ENCODE results near the gene SYNJ2. TPM values are rescaled to one million over a fixed set of nuclear protein-coding genes. Genes with fewer than 3 reads are reported as not detected.

Gene SYNJ2
- total and polyA plus RNA-seq, 2 donors (not counting 3 experiments of a cell fraction or from before 2014, with no cell fraction given), result 35.1 to 78.2 TPM

- no peaks in the 10 kb centered on the region for H4K20me1 ChIP-seq (replicated peaks; ENCODE audit: control insufficient read depth, extremely low read depth, insufficient read depth, low read length)
- no peak for DNase-seq (ENCODE audit: low read depth, low spot score)
- ChIA-PET POLR2A (no interaction called here), CTCF (no interaction called here)
- no peaks in the 10 kb centered on the region for H3K9me1 ChIP-seq (replicated peaks; ENCODE audit: control insufficient read depth, extremely low read depth, insufficient read depth, low read length)
- peaks cover 30 to 31% of the 10 kb centered on the region in 2 experiments for H3K36me3 ChIP-seq (ENCODE audit: control insufficient read depth in 2 of 2, extremely low read depth in 1 of 2, insufficient read depth in 2 of 2, low read length in 2 of 2)
- H3K27ac ChIP-seq (ENCODE audit: insufficient read depth, low read depth, low read length), result no peak overlapping the region
- H2AFZ ChIP-seq (ENCODE audit: low read depth, low read length), result no peak overlapping the region
- H3K4me3 ChIP-seq (replicated peaks in 1 of 3; ENCODE audit: insufficient read depth in 1 of 3, low read depth in 1 of 3, low read length in 3 of 3), result no peak overlapping the region
- no peaks in the 10 kb centered on the region for H3K4me1 ChIP-seq (ENCODE audit: control insufficient read depth, extremely low read depth, insufficient read depth, low read length)
- dilution Hi-C loops (cut with MboI; ENCODE audit: extremely low pct_ligation_motif_present, low sequenced_read_pairs), result no loop called here
- no peak for FAIRE-seq
- H3K9ac ChIP-seq (replicated peaks; ENCODE audit: extremely low read depth, insufficient read depth, low read length), result no peak overlapping the region
- H3K4me2 ChIP-seq (ENCODE audit: insufficient read depth, low read length), result no peak overlapping the region
- H3K79me2 ChIP-seq (ENCODE audit: control insufficient read depth, insufficient read depth, low read length), result no peaks in the 10 kb centered on the region
- intact Hi-C loops (cut with micrococcal nuclease), result no loop called here
- H3K9me3 ChIP-seq (replicated peaks; ENCODE audit: control insufficient read depth, insufficient read depth, low read length), result no peaks in the 10 kb centered on the region
- no TSS peak for BruUV-seq (replicated peaks)
- H3K27me3 ChIP-seq (ENCODE audit: control insufficient read depth in 2 of 2, insufficient read depth in 2 of 2, low read length in 2 of 2), result no peaks in the 10 kb centered on the region
- TF ChIP-seq, protein P1, sequence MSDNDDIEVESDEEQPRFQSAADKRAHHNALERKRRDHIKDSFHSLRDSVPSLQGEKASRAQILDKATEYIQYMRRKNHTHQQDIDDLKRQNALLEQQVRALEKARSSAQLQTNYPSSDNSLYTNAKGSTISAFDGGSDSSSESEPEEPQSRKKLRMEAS (IDR thresholded peaks at IDR 0.05; ENCODE audit: insufficient read depth, insufficient read length), result no peak
- TF ChIP-seq EZH2 (IDR thresholded peaks at IDR 0.05; ENCODE audit: borderline replicate concordance, low read depth, low read length, severe bottlenecking) (no peak), MYC (IDR thresholded peaks at IDR 0.05; ENCODE audit: low read depth, low read length) (no peak), JUN (IDR thresholded peaks at IDR 0.05; ENCODE audit: borderline replicate concordance, insufficient read depth, insufficient read length, low read depth) (no peak), FOS (IDR thresholded peaks at IDR 0.05; ENCODE audit: borderline replicate concordance, insufficient read depth, low read length) (no peak), GATA2 (IDR thresholded peaks at IDR 0.05; ENCODE audit: insufficient read depth, insufficient read length, low read depth, low read length) (no peak), POLR2A (IDR thresholded peaks at IDR 0.05; ENCODE audit: low read depth, low read length) (no peak), POLR2AphosphoS5 (IDR thresholded peaks at IDR 0.05; ENCODE audit: insufficient read depth, low read depth, low read length) (no peak)
- TF ChIP-seq, protein P2, sequence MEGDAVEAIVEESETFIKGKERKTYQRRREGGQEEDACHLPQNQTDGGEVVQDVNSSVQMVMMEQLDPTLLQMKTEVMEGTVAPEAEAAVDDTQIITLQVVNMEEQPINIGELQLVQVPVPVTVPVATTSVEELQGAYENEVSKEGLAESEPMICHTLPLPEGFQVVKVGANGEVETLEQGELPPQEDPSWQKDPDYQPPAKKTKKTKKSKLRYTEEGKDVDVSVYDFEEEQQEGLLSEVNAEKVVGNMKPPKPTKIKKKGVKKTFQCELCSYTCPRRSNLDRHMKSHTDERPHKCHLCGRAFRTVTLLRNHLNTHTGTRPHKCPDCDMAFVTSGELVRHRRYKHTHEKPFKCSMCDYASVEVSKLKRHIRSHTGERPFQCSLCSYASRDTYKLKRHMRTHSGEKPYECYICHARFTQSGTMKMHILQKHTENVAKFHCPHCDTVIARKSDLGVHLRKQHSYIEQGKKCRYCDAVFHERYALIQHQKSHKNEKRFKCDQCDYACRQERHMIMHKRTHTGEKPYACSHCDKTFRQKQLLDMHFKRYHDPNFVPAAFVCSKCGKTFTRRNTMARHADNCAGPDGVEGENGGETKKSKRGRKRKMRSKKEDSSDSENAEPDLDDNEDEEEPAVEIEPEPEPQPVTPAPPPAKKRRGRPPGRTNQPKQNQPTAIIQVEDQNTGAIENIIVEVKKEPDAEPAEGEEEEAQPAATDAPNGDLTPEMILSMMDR (IDR thresholded peaks at IDR 0.05; ENCODE audit: extremely low read depth in 1 of 2, insufficient read depth in 1 of 2, low read depth in 1 of 2, low read length in 2 of 2), result no peak
These were observed 114.0 kb downstream of the SYNJ2 start for GRCh38 chr6:158095671-158096070.
